Progenitor cell of endocrine pancreas (in vitro differentiated cells): ENCODE measurements around the gene RAD51B. TPM values are rescaled to one million over a fixed set of nuclear protein-coding genes. Genes with fewer than 3 reads are reported as not detected.

Experiments used
- DNase-seq: peaks from one replicate; pipeline ENCODE4 v3.0.0; 2021; ENCODE audit warnings: low spot score; ENCODE audit not compliant: unreplicated experiment
- H3K27ac Mint-ChIP-seq: 2 replicates; pipeline ENCODE4 v1.8.0; 2021; ENCODE audit warnings: mild to moderate bottlenecking, moderate library complexity, mixed read lengths
- H3K27me3 Mint-ChIP-seq: 2 replicates; pipeline ENCODE4 v1.8.0; 2021; ENCODE audit warnings: mixed read lengths
- H3K36me3 Mint-ChIP-seq: 2 replicates; pipeline ENCODE4 v1.8.0; 2022; ENCODE audit warnings: mixed read lengths; ENCODE audit not compliant: insufficient read depth
- H3K4me1 Mint-ChIP-seq: 2 replicates; pipeline ENCODE4 v1.8.0; 2021; ENCODE audit warnings: low read depth, mixed read lengths
- H3K4me3 Mint-ChIP-seq: 2 replicates; pipeline ENCODE4 v1.8.0; 2021; ENCODE audit warnings: low read depth, mild to moderate bottlenecking, moderate library complexity, mixed read lengths
- H3K9me3 Mint-ChIP-seq: 2 replicates; pipeline ENCODE4 v1.8.0; 2021; ENCODE audit warnings: low read depth, mixed read lengths
- CTCF ChIP-seq: fragments of 200-600 bp; sonication (generic); IDR thresholded peaks from one replicate; pipeline ENCODE4 v1.5.0; 2021; ENCODE audit warnings: antibody characterized with exemption, mild to moderate bottlenecking; ENCODE audit not compliant: unreplicated experiment
- total RNA-seq: library from RNA; stranded (reverse); gene quantifications from 2 replicates; pipeline ENCODE4 v1.2.1, GENCODE V29; 2021

Gene RAD51B
- total RNA-seq, 1 donor from 2014 or later: 24.7 TPM

- peaks cover 31% of the 10 kb centered on the region for H3K4me1 Mint-ChIP-seq
- no peaks in the 10 kb centered on the region for H3K36me3 Mint-ChIP-seq
- no peaks in the 10 kb centered on the region for H3K9me3 Mint-ChIP-seq
- H3K4me3 Mint-ChIP-seq: no peak overlapping the region
- no peak for TF ChIP-seq CTCF
- no peaks in the 10 kb centered on the region for H3K27me3 Mint-ChIP-seq
- DNase-seq: no peak
- no peak overlapping the region for H3K27ac Mint-ChIP-seq
These were observed 691.8 kb downstream of the RAD51B start for GRCh38 chr14:68511129-68512047.

GRCh38 chr14:68512088-68512487, 692.5 kb downstream of the RAD51B start:
- no peak for TF ChIP-seq CTCF
- Mint-ChIP-seq H3K27ac (no peak overlapping the region), H3K36me3 (no peaks in the 10 kb centered on the region), H3K9me3 (no peaks in the 10 kb centered on the region), H3K27me3 (no peaks in the 10 kb centered on the region), H3K4me3 (no peak overlapping the region), H3K4me1 (peaks cover 31% of the 10 kb centered on the region)
- DNase-seq: no peak

GRCh38 chr14:68513137-68513536, 693.6 kb downstream of the RAD51B start:
- Mint-ChIP-seq H3K36me3 (no peaks in the 10 kb centered on the region), H3K27ac (peak overlapping the region; percentile 32), H3K9me3 (no peaks in the 10 kb centered on the region), H3K4me3 (no peak overlapping the region), H3K4me1 (peaks cover 35% of the 10 kb centered on the region), H3K27me3 (no peaks in the 10 kb centered on the region)
- DNase-seq: no peak
- no peak for TF ChIP-seq CTCF

GRCh38 chr14:68513838-68514607, 694.4 kb downstream of the RAD51B start:
- H3K4me1 Mint-ChIP-seq: peaks cover 43% of the 10 kb centered on the region
- H3K4me3 Mint-ChIP-seq: no peak overlapping the region
- H3K36me3 Mint-ChIP-seq: no peaks in the 10 kb centered on the region
- H3K27me3 Mint-ChIP-seq: no peaks in the 10 kb centered on the region
- no peak for TF ChIP-seq CTCF
- DNase-seq: no peak
- H3K9me3 Mint-ChIP-seq: no peaks in the 10 kb centered on the region
- peak overlapping the region; percentile 86 for H3K27ac Mint-ChIP-seq

GRCh38 chr14:68514608-68515194, 695.1 kb downstream of the RAD51B start:
- DNase-seq: no peak
- no peak for TF ChIP-seq CTCF
- H3K36me3 Mint-ChIP-seq: no peaks in the 10 kb centered on the region
- H3K27ac Mint-ChIP-seq: peak overlapping the region; percentile 92
- no peak overlapping the region for H3K4me3 Mint-ChIP-seq
- no peaks in the 10 kb centered on the region for H3K27me3 Mint-ChIP-seq
- peaks cover 50% of the 10 kb centered on the region for H3K4me1 Mint-ChIP-seq
- H3K9me3 Mint-ChIP-seq: no peaks in the 10 kb centered on the region
